Renal cortical epithelial cell (primary cell): Measurements from ENCODE around the gene STYX. TPM values are rescaled to one million over a fixed set of nuclear protein-coding genes. Genes with fewer than 3 reads are reported as not detected.
A peak's percentile ranks its signal among the peaks of the same experiment; 100 is the strongest.
"Not testable (repeated sequence)": the region's sequence is repeated elsewhere in the genome, so short reads cannot be mapped to it uniquely, and the experiment has no call there.

ENCODE experiments used
- DNase-seq: peaks from one replicate; pipeline ENCODE4 v3.0.0-alpha.2; 2011; ENCODE audit warnings: low read depth
- total RNA-seq: library from RNA; depleted of rRNA; stranded (reverse); fragments of >200 nt; gene quantifications from 2 replicates; pipeline ENCODE4 v1.2.3, GENCODE V29; 2014

Gene STYX
- total RNA-seq, 1 donor from 2014 or later: 22.3 TPM

- DNase-seq: no peak
Observed at GRCh38 chr14:52724360-52724644, 5.7 kb upstream of the STYX start.

DNA sequence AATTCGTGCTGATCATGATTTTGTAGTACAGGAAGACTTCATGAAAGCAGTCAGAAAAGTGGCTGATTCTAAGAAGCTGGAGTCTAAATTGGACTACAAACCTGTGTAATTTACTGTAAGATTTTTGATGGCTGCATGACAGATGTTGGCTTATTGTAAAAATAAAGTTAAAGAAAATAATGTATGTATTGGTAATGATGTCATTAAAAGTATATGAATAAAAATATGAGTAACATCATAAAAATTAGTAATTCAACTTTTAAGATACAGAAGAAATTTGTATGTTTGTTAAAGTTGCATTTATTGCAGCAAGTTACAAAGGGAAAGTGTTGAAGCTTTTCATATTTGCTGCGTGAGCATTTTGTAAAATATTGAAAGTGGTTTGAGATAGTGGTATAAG, 2.5 kb upstream of the STYX start:
- DNase-seq: not testable (repeated sequence)

DNA sequence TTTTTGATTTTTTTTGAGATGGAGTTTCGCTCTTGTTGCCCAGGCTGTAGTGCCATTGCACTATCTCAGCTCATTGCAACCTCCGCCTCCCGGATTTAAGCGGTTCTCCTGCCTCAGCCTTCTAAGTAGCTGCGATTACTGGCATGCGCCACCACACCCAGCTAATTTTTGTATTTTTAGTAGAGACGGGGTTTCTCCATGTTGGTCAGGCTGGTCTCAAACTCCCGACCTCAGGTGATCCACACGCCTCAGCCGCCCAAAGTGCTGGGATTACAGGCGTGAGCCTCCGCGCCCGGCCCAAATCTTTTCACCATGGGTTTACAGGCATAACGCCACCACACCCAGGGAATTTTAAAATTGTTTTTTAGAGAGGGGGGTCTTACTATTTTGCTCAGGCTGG, 931 bp upstream of the STYX start:
- DNase-seq: not testable (repeated sequence)

DNA sequence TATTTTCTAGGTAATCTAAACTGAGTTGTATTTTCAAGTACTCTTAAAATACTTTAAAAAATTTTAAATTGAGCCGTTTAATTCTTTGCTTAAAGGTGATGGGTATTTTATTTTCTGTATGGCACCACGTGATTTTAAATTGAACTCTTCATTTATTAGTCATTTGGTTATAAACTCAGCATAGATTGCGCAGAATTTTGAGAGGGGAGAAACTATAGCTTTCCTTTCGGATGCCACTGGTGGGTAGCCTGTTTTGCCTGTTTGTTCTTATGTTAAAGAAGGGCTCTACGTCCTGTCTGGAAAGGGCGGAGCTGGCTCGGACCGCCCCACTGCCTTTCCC, 411 bp upstream of the STYX start:
- no peak for DNase-seq

DNA sequence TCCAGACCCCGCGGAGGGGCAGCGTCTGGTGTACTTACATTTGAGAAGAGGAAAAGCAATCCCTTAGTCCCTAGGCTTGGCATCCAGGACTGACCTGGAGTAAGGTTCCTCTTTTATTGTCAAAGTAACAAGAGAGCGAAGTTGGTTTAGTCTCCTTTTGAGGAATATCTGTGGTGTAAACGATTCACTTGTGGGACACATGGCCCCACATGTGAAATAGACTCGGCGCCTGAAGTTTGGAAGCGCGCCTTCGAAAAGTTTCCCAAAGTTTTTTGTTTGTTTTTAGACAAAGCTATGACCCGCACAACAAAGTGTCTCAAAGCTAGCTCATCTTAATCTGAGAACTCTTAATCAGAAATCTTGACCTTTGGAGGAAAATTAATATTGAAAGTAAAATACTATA, 744 bp downstream of the STYX start:
- peak; percentile 14 for DNase-seq

- no peak for DNase-seq
Observed at GRCh38 chr14:52733824-52734223, 3.9 kb downstream of the STYX start.

DNA sequence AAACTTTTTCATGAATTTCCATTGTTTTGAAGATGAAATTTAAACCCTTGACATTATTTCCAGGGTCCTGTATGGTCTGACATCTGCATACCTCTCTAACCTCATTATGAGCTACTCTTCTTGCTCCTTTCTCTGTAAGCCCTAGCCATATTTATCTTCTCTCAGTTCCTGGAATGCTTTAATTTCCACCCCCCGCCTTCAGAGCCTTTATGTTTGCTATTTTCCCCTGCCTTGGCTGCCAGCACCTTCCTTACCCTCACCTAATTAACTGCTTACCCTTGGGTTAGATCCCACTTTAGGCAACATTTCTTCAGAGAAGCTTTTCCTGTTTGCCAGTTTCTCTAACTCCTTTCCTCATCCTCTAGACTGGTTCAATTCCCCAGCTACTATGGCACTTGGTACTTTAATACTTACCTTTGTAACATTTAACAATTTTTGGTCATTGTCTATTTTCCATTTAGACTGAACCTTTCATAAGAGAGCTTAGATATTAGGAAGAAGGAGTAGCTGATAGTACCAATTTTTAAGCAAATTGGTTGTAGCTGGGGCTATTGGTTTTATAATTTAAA, 6.0 kb downstream of the STYX start:
- DNase-seq: no peak

DNA sequence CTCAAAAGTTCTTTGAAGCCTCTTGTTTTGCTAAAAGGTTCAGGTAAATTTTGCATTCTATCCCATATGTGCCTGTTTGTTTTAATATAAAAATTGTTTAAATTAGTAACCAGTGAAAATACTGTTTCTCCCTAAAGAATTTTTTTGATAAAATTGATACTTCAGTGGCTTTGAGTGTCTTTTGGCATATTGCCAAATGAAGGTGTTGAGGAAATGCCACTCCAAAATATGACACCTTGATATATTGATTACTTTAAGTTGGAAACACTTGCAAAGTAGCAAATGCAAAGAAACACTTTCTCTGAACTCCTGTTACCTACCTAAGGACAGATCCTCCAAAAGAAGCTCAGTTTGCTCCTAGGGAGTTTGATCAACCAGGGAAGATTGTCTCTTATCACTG, 8.4 kb downstream of the STYX start:
- no peak for DNase-seq

DNA sequence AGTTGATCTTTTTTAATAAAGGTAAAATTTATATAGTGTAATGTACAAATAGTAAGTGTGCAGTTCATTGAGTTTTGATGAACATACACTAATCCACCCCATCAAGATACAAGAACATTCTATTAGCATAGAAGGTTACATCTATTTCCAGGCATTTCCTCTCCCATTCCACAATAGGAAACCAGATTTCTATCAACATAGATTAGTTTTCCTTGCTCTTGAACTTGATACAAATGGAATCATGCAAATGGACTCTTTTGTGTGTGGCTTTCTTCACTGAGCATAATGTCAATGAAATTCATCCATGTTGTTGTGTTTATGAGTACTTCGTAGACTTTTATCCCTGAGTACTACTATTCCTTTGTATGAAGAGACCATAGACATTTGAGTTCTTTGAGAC, 10.8 kb downstream of the STYX start:
- no peak for DNase-seq

DNA sequence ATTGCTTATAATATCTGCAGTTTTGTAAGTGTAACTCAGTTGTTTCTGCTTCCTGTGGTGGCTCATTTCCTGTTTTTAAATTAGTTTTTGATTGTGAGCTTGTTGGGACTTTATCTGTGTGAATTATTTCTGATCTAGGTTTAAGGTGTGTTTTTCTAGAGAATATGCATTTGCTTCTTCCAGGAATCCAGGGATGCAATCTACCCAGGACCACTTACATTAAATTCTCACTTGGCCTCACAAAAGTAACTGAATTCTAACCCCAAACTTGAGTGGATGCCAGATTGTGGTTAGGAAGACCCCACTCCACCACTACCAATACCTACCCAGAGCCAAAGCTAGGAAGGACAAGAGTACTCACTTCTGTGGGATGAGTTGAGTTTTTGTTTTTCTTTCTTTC, 11.9 kb downstream of the STYX start:
- no peak for DNase-seq

DNA sequence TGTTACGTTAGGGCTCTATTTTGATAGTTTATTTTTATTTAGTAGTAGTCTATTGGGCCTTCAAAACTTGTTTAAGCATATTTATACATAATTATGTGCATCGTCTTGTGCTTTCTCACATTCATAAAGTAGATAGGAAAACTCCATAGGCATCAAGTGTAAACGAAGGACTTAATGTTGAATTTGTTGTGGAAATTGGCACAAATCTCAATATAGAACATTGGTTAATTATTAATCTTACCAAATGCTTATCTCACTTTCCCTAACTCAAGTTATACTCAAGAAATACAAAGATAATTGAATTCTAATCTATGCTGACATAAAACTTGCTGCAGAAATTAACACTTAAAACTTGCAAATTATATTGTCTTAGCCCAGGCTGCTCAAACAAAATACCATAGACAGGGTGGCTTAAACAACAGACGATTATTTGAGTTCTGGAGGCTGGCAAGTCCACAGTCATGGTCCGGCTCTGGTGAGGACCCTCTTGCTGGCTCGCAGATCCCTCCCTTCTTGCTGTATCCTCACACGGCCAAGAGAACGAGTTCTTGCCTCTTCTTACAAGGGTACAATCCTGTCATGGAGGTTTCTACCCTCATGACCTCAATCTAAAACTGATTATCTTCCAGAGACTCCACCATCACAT, 18.8 kb downstream of the STYX start:
- DNase-seq: no peak

GRCh38 chr14:52755607-52756316, 25.8 kb downstream of the STYX start:
- no peak for DNase-seq

- DNase-seq: no peak
Observed at GRCh38 chr14:52759145-52759544, 29.2 kb downstream of the STYX start.

DNA sequence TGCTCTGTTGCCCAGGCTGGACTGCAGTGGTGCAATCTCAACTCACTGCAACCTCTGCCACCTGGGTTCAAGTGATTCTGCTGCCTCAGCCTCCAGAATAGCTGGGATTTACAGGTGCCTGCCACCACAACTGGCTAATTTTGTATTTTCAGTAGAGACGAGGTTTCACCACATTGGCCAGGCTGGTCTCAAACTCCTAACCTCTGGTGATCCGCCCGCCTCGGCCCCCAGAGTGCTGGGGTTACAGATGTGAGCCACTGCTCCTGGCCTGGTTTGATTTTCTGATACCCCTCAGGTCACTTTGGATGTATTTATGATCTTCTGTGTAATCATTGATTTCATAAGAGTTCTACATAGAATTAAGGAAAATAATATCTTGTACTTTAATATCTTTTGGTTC, 33.0 kb downstream of the STYX start:
- not testable (repeated sequence) for DNase-seq

DNA sequence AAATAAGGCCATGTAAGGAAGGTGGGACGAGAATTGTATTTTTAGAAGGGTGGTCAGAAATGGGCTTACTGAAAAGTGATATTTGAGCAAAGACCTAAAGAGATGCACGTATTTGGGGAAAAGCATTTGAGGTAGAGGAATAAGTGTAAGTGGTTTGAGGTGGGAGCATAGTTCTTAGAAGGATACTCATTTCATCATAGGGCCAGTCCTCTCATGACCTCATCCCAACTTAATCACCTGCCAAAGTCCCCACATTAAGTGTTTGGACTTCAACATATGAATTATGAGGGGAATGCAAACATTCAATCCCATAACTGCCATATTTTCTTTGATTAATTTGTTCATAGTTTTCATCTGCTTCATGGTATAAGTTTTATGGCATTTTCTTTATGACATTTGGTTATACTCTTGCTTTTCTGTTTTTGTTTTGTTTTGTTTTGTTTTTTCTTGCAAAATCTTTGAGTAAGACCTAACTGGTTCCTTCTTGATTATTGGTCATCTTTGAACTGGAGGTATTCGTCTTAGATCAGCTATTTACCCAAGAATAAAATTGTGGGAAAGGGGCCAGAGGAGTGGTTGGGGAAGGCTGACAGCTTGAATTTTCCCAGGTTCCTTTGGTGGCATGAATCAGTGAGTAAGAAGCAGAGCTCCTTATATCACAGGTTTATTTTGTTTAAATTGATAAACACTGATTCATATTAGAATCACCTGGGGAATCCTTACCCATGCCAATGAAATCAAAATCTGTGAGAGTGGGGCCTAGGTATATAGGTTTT, 37.3 kb downstream of the STYX start:
- DNase-seq: no peak

- no peak for DNase-seq
Observed at GRCh38 chr14:52769887-52770286, 39.9 kb downstream of the STYX start.

- DNase-seq: no peak
Observed at GRCh38 chr14:52776816-52777215, 46.9 kb downstream of the STYX start.

- no peak for DNase-seq
Observed at GRCh38 chr14:52778702-52779101, 48.7 kb downstream of the STYX start.

GRCh38 chr14:52780893-52781292, 50.9 kb downstream of the STYX start:
- peak; percentile 40 for DNase-seq

GRCh38 chr14:52781629-52782028, 51.7 kb downstream of the STYX start:
- no peak for DNase-seq

GRCh38 chr14:52783206-52783605, 53.2 kb downstream of the STYX start:
- DNase-seq: no peak

DNA sequence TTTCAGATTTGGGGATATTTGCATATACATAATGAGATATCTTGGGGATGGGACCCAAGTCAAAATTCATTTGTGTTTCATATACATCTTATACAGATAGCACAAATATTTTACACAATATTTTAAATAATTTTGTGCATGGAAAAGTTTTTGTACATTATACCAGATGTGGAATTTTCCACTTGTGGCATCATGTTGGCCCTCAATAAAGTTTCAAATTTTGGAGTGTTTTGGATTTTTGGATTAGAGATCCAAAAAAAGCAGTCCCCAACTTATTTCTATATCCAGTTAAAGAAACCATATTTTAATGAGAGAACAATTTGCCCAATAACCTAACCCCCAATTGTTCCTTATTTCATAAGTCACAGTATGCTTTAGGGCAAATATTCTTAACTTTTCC, 56.9 kb downstream of the STYX start:
- no peak for DNase-seq

GRCh38 chr14:52789118-52789517, 59.2 kb downstream of the STYX start:
- DNase-seq: no peak
